ENCODE results near the gene ROS1.
"Not testable (repeated sequence)": the region's sequence is repeated elsewhere in the genome, so short reads cannot be mapped to it uniquely, and the experiment has no call there.

Gene ROS1

DNA sequence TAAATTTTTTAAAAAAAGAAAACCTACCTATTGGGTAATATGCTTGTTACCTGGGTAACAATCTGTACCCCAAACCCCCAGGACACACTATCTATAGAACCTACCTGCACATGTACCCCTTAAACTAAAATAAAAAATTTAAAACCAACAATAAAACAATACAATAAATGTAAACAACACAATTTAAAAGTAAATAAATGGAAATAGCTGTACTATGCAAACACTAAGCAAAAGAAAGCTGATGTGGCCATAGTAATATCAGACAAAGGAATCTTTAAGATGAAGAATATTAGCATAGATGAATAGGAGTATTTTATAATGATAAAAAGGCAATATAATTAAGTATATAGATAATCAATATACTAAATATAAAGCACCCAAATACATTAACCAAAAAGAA is 50.3 kb downstream of the ROS1 start:
- DNase-seq = no peak

DNA sequence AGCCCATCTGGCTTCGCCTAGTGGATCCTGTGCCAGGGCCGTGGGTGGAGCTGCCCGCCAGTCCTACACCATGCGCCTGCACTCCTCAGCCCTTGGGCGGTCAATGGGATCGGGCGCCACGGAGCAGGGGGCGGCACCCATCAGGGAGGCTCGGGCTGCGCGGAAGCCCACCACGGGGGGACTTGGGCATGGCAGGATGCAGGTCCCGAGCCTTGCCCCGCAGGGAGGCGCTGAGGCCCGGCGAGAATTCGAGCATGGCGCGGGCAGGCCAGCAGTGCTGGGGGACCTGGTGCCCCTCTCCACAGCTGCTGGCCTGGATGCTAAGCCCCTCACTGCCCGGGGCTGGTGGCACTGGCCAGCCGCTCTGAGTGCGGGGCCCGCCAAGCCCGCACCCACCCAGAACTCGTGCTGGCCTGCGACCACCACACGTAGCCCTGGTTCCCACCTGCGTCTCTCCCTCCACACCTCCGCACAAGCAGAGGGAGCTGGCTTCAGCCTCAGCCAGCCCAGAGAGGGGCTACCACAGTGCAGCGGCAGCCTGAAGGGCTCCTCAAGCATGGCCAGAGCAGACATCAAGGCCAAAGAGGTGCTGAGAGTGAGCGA is 52.4 kb downstream of the ROS1 start:
- no peak for DNase-seq

DNA sequence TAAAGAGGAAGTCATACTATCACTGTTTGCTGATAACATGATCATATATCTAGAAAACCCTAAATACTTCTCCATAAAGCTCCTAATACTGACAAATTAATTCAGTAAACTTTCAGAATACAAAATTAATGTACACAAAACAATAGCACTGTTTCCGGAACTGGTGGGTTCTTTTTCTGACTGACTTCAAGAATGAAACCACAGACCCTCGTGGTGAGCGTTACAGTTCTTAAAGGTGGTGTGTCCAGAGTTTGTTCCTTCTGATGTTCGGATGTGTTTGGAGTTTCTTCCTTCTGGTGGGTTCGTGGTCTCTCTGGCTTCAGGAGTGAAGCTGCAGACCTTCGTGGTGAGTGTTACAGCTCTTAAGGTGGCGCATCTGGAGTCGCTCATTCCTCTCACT is 53.5 kb downstream of the ROS1 start:
- not testable (repeated sequence) for DNase-seq

DNA sequence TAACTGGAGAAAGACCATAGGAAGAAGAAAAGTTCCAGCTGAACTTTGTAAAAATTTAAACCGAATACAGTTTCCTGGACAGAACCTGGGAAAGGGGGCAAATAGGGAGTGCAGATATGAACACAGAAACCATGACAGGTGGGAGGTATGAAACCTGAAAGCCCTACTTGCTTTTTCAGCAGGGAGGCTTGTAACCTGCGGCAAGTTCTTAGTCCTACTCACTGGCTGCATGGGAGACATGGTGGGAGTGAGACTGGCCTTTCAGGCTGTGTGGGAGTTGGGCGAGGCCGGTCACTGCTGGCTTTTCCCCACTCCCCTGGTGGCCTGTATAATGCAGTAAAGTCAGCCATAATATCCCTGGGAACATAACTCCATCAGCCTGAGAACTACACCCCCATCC is 54.2 kb downstream of the ROS1 start:
- DNase-seq = no peak

DNA sequence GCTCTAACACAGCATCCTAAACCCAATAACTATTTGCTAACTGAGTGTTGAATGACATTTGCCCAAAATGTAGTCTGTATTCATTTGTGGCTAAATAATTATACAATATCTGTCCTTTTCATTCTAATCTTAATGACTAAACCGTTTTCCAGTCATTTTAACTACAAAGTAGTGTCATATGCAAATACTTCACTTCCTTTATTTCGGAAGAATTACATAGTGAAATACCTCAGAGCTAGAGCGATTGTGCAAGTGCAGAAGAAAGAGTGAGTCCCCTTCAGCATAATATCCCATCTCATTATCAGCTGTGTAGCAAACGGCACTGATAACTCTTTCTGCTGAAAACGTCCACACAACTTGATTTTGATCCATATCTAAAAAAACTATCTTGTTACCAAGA is 66.2 kb downstream of the ROS1 start:
- no peak for DNase-seq

DNA sequence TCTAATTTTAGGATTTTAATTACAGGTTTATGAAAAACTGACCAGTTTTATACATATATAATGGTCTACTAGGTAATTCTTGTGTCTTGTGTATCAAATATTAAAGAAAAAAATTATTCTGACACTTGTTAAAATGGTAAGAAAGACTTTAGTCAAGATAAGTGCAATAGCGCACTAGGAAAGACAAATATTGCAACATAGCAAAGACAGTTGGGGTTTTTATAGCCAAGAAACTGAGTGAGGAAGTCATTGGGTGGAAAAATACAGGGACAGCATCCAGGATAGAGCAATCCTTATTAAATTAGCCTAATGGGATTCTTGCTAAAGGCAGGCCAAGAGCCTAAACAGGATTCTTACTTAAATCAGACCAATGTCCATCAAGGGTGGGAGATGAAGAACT is 71.1 kb downstream of the ROS1 start:
- no peak for DNase-seq

DNA sequence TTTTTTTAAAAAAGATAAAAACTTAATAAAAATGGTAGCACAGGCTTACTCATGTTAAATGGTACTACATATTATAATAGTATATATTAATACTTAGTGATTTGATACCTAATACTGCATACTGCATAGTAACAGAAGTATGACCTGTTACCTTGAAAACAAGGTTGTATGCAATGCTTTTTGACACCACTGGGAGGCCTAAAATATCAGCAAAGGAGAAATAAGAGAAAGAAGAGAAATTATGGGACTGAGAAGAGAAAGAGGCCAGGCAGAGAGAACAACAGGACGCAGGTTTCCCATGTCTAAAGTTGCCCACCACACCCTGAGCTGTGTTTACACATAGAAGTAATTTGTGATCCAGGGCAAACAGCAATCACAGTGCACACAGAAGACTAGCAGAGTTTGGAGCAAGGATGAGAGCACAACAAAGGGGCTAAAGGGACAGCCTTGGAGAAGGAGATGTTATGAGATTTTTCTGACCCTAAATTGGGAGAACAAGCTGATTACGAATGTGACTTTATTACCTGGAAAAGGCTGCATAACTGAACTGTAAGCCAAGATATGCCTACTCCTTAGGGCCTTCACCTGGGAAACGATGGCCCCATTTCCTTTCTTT is 73.2 kb downstream of the ROS1 start:
- no peak for DNase-seq

DNA sequence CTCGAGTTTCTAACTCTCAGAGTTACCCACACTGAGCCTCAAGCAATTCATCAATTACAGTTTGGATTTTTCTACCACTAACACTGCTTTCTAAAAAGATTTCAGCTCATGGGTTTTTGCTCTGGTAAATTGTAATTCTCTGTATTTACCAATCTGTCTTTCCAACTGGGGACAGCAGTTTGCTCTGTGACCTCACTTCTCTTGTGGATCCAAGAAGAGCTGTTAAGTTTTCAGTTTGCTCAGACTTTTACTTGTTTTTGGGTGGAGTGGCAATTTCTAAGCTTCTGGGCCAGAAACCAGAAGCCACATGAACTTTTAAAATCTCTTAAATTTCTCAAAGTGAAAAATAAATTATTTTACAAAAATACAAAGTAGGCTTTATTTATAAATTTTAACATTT is 74.2 kb downstream of the ROS1 start:
- no peak for DNase-seq

DNA sequence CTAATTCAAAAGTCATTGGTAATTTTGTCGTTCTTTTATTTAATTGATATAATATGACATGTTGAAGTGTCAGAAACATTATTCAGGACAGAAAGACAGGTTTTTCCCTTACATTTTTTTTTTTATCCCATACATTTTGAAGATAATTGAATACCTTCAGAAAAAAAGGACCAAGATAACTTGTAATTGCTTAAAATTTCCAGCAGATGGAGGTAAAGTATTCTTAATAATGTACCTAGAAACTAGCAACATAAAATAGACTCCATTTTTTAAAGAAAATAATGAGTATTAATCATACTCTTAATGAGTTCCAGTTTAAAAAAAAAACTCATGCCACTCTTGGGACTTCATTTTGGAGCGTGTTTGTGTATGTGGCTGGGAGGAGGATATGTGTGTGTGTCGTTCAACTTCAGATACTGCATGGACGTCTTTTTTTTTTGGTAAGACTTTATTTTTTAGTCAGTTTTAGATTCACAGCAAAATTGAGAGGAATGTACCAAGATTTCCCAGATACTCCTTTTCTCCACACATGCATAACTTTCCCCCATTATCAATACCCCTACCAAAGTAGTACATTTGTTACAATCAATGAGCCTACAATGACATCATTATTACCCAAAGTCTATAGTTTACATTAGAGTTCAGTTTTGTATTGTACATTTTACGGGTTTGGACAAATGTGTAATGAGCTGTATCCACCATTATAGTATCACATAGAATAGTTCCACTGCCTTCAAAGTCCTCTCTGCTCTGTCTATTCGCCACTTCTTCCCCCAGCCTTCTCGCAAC is 79.4 kb downstream of the ROS1 start:
- DNase-seq = no peak

DNA sequence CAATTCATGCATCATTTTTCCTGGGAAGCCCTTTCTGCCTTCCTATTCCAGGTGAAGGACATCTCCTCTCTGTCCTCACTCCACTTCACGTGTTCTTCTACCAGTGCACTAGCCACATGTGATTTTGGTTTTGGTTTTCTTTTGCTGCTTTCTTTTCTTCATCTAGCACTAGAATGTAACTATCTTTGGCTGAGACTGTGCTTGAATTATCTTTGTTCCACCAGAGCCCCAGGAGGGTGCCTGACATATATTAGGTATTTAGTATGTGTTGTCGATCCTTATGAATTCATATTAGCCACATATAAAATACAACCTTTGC is 80.5 kb downstream of the ROS1 start:
- DNase-seq = no peak

DNA sequence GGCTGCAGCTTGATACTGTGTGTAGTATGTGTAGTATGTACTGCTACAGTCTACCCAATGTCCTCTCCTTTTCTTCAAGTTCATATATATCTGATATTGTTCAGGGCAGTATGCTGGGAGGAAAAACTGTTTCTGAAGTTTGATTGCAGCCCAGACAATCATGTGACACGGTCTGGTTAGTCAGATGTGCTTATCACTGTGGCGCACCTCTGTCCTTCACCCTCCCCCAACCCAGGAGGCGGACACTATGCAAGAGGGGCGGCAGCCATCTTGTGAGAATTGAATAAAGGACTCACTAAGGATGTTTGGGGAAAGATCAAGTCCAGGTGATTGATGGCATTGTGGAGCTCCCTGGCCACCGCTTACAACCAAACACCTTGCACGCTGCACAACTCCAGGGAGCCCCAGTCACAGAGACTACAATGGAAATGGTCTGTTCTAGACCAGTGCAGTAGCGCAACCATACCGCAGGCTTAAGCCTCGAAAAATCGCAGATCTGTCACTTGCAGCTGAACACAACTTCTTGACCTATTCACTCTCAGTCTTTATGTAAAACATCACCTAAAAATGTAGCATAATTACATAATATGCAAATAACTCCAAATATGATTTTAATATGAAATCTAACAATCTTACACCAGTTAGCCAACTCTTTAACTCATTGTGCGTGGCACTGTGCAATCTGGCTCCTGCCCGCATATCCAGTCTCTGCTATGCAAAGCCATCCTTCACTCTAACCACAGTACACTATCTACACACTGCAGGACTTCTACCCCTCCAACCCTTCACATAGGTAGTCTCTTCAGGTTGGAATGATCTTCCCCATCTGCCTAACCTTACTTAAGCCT is 81.1 kb downstream of the ROS1 start:
- no peak for DNase-seq

DNA sequence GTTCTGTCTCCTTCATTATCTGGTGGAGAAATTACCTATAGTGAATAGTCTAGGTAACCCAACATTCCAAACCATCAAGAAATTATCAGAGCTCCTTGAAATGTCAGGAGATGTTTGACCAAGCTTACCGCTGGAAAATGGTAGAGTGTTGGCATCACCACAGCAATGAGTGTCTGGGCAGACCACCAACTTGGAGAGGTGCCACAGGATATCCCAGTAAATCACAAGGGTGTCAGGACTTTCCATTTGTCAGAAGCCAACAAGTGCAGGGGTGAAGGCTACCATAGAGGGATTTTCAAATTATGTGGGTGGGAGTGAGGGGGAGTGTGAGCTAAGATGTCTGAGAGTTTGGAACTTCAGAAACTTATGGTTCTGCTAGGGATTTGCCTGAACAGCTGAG is 87.2 kb downstream of the ROS1 start:
- no peak for DNase-seq

DNA sequence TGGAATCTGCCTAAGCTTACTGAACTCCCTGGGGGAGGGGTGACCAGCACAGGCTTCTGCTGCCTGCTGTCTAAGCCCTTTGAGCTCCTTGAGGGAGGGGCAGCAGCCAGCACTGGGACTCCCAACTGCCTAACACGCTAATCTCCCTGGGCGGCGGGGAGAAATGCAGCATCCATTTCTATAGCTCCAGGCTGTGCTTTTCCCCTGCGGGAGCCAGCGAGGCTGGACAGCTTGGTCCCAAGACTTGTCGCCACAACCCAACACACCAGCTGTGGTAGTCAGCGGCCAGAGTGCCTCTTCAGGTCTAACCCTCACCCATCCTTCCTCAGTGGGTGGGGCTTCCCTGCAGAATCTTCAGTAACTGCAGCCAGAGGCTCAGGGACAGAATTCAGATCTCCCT is 95.8 kb downstream of the ROS1 start:
- no peak for DNase-seq

DNA sequence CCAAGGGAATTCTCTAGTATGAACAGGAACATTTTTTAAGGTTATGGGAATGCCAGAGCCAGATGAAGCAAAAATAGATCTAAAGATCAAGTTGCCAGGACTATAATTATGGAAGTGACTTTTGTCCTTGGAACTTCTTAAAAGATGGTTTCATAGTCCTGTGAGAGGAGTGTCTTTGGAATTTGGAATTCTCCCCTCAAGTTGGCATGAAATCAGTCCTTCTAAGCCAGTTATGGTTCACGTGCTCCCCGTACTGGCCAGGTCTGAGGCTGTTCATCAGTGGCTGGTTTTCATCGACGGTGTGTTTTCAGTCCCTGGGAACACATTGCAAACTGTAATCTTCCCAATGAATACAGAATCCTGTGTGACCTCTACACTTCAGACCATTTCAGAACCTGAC is 97.2 kb downstream of the ROS1 start:
- DNase-seq = no peak

DNA sequence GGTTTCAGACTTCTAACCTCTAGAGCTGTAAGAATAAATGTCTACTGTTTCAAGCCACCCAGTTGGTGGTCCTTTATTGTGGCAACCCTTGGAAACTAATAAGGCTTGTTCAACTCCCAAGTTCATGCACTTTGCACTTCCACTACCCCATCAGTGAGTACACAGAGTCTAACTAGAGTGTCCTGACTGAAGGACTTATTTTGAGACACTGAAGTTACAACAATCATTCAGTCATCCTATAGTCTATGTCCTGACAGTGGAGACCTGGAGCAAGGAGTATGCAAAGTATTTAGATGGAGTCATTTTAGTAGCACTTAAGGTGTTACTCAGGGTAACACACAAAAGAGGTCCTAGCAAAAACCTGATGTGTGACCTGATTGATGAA is 97.7 kb downstream of the ROS1 start:
- DNase-seq = no peak

DNA sequence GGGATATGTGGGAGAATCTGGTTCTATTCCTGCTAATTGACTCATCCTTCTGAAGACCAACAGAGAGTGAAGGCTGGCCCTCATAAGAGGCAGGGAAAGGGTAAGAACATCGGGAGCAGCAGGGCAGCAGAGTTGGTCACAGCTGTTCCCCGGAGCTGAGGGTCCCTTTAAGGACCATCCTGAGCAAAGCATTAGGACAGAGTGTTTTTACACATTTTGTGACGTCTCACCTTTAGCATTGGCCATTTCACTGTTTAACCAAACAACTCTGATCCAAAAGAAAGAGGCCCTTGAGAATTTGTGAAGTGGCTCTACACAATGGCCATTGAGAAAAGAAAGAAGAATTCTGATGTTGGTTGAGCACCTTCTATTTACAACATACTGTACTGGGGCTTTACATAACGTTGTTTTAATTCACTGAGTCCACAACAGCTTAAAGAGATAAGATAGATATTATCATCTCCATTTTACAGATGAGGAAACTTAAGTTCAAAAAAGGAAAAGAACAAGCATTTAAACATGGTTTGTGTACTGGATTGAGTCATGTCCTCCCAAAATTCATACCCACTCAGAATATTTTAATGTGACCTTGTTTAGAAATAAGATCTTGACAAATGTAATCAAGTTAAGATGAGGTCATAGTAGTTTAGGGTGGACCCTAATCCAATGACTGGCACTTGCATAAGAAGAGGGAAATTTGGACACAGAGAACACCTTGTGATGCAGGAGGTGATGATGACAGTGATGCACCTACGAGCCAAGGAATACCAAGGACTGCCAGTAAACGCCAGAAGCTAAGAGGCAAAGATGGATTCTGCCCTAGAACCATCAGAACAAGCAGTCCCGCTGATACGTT is 98.4 kb downstream of the ROS1 start:
- DNase-seq = no peak

DNA sequence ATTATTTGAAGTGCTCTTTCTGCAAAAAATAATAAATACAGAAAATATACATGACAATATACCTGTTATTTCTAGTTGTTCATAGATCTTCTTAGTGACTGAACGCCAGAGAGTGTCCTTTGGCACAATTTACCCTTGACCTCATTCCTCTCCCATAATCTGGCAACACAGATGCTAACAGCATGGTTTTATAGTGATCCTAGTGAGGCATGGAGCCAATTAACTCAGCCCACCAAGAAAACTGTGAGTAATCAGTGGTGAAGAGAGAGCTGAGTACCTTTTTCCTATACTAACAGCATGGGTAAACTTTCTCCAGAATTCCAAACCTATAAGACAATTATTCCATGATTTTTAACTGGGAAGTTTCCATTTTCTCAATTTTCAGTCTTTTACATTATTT is 99.3 kb downstream of the ROS1 start:
- DNase-seq = no peak

DNA sequence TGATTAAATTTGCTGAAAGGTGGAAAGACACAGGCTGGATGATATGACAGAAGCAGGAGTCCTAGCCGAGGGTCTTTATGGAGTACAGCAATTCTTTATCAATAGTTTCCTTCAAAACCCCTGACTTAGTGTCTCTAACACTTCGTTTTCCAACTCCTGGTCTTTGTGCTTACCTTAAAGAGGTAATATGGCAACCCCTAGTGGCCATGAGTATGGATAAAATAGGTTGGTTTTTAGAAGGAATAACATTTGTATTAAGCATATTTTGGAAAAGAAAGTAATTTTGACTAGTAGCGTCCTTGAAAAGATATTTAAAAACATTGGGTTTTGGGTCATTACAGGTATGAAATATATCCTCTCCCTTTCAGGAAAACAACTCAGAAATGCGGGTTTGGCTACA is 108.5 kb downstream of the ROS1 start:
- no peak for DNase-seq

DNA sequence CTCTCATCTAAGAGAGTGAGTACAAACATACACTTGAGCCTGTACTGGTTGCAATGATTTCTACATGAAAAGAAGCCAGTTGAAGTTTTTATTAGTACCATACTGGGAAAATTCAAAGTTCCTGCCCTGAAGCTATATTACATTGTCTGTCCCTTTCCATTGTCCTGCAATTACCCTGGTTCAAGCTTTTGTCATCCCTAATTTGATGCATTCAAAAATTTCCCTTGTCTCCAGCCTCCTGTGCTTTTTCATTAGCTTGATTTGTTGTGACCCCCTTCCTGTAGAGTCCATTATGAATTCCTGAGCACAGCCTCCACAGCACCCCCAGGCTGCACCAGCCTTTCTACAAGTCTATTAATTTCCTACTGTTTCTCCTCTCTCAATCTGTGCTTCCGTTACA is 114.0 kb downstream of the ROS1 start:
- no peak for DNase-seq

DNA sequence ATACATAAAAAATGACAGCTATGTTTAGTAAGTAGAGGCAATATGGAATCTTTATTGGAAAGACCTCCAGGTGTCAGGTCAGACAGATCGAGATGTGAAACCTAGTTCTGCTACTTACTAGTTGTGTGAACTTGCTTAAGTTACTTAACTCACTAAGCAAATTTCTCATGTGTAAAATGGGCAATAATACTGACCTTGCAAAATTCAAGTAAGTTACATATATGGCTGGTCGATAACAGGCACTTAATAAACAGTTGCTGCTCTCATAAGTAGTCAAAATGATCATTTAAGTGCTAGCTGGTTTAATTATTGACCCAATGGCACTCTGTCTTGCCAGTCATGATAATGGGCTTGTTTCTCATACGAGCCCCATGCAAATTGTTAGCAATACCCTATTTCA is 114.4 kb downstream of the ROS1 start:
- DNase-seq = no peak

DNA sequence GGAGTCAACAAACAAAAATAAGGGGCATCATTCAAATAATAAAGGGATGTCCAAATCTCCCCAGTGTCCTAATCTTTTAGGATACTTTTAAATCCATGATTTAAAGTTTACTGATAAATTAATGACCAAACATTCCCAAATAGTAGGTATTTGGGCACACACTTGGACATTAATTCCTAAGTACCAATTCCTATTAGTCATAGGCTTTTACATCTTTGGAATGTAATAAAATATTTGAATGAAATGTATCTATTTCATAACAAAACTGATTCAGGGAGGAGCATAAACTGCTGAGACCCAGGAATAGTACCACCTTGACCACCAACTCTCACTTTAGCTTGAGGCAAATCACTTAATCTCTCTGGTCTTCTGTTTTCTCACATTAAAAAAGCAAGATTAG is 116.1 kb downstream of the ROS1 start:
- DNase-seq = no peak

DNA sequence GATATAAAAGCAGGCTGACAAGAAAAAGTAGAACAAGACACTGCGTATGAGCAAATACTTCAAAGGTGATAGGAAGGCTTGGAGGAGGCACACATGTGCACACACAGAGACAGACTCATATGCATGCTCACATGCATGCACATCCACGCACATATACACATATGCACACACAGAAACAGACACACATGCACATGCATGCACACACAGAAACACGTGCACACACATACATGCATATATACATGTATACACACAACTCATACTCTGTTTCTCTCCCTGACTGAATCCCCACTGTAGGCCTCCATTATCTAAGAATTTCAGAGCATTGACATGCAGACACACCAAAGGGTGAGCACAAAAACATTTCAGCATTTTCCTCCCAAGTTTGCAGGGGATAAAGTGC is 116.7 kb downstream of the ROS1 start:
- DNase-seq = no peak

DNA sequence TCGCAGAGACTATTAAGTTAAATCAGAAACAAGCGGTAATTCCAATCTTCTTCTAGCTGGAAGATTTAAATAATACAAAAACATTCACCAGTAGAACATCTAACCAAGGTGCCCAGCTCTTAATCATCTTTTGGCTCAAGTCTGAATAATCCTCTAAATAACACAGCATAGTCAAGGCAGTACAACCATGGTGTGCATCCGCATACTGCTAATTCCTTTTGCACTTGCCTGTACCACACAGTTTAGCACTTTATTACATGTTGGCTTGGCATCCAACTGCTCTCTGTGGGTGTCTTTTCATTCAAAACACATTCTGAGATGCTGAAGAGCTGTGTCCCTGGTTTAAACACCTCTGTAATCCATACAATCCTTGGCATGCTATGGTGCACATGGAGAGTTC is 118.1 kb downstream of the ROS1 start:
- no peak for DNase-seq
